Panc1 (cell line): ENCODE measurements around the gene SMIM20.

Experiments
- POLR2AphosphoS5 ChIP-seq: IDR thresholded peaks from 2 replicates; pipeline ENCODE4 v1.6.1; 2012; ENCODE audit warnings: mild to moderate bottlenecking, low read depth, low read length, moderate library complexity
- SIN3A ChIP-seq: IDR thresholded peaks from 2 replicates; pipeline ENCODE4 v1.6.1; 2012; ENCODE audit warnings: low read depth, mild to moderate bottlenecking, low read length, moderate library complexity, borderline replicate concordance; ENCODE audit not compliant: insufficient read depth
- TF ChIP-seq, protein P1 (sequence below), 2 experiments: IDR thresholded peaks; 2 replicates each; pipeline ENCODE4 v1.6.1; 2011 to 2012; ENCODE audit warnings: low read depth in 2 of 2, control low read depth in 1 of 2, low read length in 1 of 2, mild to moderate bottlenecking in 1 of 2, moderate library complexity in 1 of 2; ENCODE audit not compliant: insufficient read depth in 1 of 2
- TF ChIP-seq, protein P2 (sequence below): fragments of 450-650 bp; IDR thresholded peaks from 2 replicates; pipeline ENCODE4 v1.5.1; 2017; ENCODE audit warnings: mild to moderate bottlenecking

DNA sequence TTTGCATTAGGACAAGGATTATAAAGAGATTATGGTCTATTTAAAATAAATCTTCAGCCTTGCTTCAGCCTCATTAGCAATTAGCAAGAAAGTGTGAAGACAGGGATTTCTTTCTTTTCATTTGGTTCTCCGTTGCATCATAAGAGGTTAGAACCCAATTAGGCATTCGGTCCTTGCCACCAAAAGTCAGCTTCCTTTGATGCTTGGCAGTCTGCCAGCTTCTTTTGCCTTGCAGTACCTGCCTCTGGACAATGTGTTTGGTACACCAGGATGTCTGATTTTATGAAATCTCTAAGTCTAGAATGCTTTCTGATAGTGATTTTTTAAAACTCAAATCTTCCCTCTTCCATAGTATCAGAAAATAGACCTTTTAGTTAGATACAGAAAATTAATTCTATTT lies 12.4 kb downstream of the SMIM20 start:
- TF ChIP-seq POLR2AphosphoS5 (no peak), SIN3A (no peak)
- TF ChIP-seq, protein P1, sequence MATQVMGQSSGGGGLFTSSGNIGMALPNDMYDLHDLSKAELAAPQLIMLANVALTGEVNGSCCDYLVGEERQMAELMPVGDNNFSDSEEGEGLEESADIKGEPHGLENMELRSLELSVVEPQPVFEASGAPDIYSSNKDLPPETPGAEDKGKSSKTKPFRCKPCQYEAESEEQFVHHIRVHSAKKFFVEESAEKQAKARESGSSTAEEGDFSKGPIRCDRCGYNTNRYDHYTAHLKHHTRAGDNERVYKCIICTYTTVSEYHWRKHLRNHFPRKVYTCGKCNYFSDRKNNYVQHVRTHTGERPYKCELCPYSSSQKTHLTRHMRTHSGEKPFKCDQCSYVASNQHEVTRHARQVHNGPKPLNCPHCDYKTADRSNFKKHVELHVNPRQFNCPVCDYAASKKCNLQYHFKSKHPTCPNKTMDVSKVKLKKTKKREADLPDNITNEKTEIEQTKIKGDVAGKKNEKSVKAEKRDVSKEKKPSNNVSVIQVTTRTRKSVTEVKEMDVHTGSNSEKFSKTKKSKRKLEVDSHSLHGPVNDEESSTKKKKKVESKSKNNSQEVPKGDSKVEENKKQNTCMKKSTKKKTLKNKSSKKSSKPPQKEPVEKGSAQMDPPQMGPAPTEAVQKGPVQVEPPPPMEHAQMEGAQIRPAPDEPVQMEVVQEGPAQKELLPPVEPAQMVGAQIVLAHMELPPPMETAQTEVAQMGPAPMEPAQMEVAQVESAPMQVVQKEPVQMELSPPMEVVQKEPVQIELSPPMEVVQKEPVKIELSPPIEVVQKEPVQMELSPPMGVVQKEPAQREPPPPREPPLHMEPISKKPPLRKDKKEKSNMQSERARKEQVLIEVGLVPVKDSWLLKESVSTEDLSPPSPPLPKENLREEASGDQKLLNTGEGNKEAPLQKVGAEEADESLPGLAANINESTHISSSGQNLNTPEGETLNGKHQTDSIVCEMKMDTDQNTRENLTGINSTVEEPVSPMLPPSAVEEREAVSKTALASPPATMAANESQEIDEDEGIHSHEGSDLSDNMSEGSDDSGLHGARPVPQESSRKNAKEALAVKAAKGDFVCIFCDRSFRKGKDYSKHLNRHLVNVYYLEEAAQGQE (IDR thresholded peaks at IDR 0.05; ENCODE audit: insufficient read depth in 1 of 2, low read depth in 2 of 2, low read length in 1 of 2): no peak
- TF ChIP-seq, protein P2, sequence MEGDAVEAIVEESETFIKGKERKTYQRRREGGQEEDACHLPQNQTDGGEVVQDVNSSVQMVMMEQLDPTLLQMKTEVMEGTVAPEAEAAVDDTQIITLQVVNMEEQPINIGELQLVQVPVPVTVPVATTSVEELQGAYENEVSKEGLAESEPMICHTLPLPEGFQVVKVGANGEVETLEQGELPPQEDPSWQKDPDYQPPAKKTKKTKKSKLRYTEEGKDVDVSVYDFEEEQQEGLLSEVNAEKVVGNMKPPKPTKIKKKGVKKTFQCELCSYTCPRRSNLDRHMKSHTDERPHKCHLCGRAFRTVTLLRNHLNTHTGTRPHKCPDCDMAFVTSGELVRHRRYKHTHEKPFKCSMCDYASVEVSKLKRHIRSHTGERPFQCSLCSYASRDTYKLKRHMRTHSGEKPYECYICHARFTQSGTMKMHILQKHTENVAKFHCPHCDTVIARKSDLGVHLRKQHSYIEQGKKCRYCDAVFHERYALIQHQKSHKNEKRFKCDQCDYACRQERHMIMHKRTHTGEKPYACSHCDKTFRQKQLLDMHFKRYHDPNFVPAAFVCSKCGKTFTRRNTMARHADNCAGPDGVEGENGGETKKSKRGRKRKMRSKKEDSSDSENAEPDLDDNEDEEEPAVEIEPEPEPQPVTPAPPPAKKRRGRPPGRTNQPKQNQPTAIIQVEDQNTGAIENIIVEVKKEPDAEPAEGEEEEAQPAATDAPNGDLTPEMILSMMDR: no peak
